ENCODE data around the gene KLF17.

The KLF17 gene, protein sequence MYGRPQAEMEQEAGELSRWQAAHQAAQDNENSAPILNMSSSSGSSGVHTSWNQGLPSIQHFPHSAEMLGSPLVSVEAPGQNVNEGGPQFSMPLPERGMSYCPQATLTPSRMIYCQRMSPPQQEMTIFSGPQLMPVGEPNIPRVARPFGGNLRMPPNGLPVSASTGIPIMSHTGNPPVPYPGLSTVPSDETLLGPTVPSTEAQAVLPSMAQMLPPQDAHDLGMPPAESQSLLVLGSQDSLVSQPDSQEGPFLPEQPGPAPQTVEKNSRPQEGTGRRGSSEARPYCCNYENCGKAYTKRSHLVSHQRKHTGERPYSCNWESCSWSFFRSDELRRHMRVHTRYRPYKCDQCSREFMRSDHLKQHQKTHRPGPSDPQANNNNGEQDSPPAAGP

DNA sequence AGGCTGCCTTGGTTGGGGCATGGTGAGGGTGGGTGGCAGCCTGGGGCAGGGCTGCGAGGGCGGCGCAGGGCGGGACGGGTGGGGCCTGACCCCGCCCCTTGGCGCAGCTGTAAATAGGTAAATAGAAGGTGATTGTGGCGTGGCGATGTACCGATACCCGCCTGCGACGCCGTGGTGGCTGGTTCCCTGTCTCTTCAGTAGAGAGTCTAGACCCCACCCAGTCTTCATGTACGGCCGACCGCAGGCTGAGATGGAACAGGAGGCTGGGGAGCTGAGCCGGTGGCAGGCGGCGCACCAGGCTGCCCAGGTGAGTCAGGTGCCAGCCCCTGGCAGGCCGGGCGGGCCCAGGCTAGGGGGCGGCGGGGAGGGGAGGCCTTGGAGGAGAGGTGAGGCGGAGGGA lies at the start of gene KLF17:
TSS of gene KLF17 (plus strand) at position 140 of the 400 bp plus-strand sequence. CDS start at position 227, 87 bp downstream.
- no peak for DNase-seq

- DNase-seq, result no peak
Observed at GRCh38 chr1:44071461-44071860, 47.2 kb upstream of the KLF17 start.

DNA sequence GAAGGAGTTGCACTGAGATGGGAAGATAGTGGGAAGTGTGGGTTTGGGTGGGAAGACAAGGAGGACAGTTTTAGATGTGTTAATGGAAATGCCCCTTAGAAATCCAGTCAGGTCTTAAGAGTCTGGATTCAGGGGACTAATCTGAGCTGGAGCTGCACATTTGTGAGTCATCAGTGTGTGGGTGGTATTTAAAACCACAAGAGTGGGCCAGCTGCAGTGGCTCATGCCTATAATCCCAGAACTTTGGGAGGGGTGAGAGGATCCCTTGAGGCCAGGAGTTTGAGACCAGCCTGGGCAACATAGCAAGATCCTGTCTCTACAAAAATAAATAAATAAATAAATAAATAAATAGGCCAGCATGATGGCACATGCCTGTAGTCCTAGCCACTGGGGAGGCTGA lies 46.4 kb upstream of the KLF17 start:
- DNase-seq, result peak; percentile 73

- DNase-seq, result no peak
Observed at GRCh38 chr1:44072821-44073220, 45.8 kb upstream of the KLF17 start.

- no peak for DNase-seq
Observed at GRCh38 chr1:44073528-44073927, 45.1 kb upstream of the KLF17 start.

GRCh38 chr1:44074415-44074814 lies 44.2 kb upstream of the KLF17 start:
- DNase-seq, result no peak

DNA sequence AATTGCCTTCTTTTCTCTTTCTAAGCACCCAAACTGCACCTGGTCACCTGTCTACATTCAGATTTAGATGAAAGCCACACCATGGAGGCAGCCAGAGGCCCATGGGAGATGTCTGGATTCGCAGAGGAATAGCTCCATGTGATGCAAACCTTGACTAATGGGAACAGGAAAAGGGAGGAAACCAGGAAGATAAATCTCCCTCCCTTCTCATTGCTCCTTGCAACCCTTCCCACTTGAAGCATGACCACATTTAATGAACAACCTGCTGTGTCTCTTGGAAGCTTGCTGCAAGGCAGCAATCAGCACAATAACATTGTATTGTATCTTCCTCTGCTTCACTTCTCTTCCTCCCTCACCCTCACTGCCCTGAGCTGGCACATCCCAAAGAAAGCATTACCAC lies 42.6 kb upstream of the KLF17 start:
- peak; percentile 96 for DNase-seq

DNA sequence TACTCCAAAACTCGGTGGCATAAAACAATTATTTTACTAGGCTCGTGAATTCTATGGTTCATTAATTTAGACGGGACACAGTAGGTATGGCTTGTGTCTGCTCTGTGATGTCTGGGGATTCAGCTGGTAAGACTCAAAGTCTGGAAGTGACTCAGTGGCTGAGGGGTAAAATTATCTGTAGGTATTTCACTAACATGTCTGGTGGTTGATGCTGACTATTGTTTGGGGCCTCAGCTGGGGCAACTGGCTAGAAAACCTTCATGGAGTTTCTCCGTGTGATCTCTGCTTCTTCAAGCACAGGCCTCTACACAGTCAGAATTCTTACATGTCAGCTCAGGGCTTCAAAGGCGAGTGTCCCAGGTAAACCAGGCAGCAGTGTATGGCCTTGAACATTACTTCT lies 41.2 kb upstream of the KLF17 start:
- DNase-seq, result no peak

GRCh38 chr1:44078104-44078503 lies 40.5 kb upstream of the KLF17 start:
- no peak for DNase-seq

DNA sequence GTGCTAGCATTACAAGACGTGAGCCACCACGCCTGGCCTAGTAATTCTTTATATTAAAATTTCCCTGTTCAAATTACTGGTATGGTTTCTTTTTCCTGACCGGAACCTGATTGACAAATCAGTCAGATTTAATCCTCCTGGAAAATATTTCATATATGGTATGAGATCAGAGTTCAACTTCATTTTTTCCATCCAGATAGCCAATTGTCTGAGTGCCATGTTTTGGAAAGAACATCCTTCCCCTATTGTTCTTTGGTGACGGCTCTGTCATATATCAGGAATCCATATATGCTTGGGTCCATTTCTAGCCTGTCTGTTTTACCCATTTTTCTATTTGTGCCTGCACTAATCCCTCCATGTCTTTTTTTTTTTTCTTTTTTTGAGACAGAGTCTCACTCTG lies 39.1 kb upstream of the KLF17 start:
- DNase-seq, result no peak

DNA sequence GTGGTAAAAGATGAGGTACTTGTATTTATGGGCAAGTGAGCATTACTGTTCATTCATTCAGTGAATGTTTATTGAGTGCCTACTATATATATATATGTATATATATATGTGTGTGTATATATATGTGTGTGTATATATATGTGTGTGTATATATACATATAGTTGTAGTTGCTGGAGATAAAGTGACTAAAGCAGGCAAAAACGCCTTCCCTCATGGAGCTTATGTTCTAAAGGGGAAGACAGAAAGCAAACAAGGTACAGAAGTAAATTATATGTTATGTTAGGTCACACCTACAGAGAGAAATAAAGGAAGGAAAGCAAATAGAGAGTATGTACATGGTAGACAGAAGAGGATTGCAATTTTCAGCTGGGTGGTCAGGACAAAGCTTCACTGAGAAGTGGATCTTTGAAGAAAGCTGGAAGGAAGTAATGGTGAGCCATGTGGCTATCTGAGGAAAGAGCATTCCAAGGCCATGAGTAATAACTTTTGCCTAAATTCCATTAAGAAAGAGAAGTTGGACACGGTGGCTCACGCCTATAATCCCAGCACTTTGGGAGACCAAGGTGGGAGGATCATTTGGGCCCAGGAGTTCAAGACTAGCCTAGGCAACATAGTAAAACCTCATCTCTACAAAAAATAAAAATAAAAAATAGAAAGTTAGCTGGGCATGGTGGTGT lies 33.5 kb upstream of the KLF17 start:
- DNase-seq, result peak; percentile 89

GRCh38 chr1:44086692-44087474 lies 31.7 kb upstream of the KLF17 start:
- no peak for DNase-seq

- DNase-seq, result peak; percentile 29
Observed at GRCh38 chr1:44089371-44090048, 29.1 kb upstream of the KLF17 start.

DNA sequence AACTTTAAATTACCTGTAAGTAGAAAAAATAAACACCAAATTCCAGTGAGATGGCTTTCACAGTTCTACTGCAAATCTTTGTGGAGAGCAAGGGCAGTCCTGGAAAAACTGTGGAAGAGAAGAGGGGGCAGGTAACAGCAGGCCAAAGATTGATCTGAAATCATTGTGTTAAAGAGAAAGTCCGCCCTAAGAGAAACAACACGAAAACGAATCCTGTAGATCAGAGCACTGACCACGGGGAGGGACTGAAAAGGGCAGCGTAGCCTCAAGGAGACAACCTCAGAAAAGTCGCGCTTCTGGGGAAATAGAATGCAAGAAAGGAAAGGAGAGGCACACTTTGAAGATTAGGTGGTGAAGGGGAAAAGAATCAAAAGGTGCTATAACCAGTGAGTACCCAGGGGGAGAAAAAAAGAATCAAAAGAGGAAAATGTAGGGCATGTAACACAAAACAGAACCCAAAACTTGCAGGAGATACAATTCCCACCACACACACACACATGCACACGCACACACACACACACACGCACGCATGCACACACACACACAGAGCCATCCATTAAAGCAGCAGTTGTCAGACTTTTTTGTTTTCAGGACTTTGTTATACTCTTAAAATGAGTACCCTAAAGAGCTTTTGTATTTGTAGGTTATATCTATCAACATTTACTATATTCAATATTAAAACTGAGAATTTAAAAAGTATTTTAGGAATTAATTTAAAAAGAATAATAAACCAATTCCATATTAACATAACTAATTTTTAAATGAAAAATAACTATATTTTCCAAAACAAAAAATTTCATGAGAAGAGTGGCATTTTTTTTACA lies 28.0 kb upstream of the KLF17 start:
- no peak for DNase-seq

GRCh38 chr1:44094047-44094446 lies 24.6 kb upstream of the KLF17 start:
- no peak for DNase-seq

- DNase-seq, result no peak
Observed at GRCh38 chr1:44100183-44100868, 18.3 kb upstream of the KLF17 start.

DNA sequence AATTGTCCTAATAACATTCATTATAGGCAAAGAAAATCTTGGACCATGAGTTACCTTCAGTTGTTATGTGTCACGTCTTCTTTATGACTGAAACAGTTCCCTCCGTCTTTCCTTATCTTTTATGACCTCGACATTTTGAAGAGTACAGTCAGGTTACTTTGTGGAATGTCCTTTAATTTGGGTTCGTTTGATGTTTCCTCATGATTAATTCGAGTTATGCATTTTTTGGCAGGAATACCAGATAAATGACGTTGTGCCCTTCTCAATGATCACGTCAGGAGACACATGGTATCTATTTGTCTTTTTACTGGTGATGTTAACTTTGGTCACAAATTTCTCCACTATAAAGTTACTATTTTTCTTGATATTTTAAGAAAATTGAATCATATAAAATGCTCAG lies 17.3 kb upstream of the KLF17 start:
- no peak for DNase-seq

- no peak for DNase-seq
Observed at GRCh38 chr1:44103270-44104131, 15.1 kb upstream of the KLF17 start.

- no peak for DNase-seq
Observed at GRCh38 chr1:44105810-44106209, 12.8 kb upstream of the KLF17 start.

GRCh38 chr1:44108241-44108640 lies 10.4 kb upstream of the KLF17 start:
- peak; percentile 50 for DNase-seq

DNA sequence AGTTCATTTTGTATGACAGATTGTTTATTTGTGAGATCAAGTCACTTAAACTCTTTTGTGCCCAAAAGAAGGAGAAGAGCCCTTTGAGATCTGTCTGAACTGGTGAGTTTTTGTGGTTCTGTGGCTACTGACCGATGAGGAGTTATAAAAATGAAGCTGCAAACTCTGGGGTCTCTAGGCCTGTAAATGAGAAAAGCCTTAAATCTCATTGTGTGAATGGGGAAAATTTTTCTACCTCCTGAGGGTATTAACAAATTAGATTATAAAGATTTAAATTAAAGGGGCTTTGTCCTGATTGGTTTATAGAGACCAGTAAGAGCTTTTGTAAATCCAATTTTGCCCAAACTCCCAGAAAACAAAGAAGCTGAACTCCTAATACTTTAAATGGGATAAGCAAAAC lies 9.7 kb upstream of the KLF17 start:
- no peak for DNase-seq
